Breast epithelium (tissue), 3 donors: Measurements from ENCODE around the gene FBXL19.

Experiments
- CTCF ChIP-seq, 3 donors: fragments of 450-650 bp; IDR thresholded peaks; one replicate each; pipeline ENCODE4 v1.5.1; 2016 to 2017; ENCODE audit warnings: antibody characterized with exemption in 3 of 3, mild to moderate bottlenecking in 3 of 3, moderate library complexity in 3 of 3
- POLR2A ChIP-seq: fragments of 450-650 bp; IDR thresholded peaks from one replicate; pipeline ENCODE4 v1.6.1; 2016; ENCODE audit warnings: antibody characterized with exemption, mild to moderate bottlenecking, moderate library complexity
- POLR2AphosphoS5 ChIP-seq, 3 donors: sonication (generic); formaldehyde crosslinking; IDR thresholded peaks; one replicate each; pipeline ENCODE4 v1.6.1; 2017; ENCODE audit warnings: antibody characterized with exemption in 3 of 3

- TF ChIP-seq POLR2A, result no peak
- no peak for TF ChIP-seq CTCF (IDR thresholded peaks at IDR 0.05)
- no peak for TF ChIP-seq POLR2AphosphoS5 (IDR thresholded peaks at IDR 0.05)
Measured at GRCh38 chr16:30925632-30925987, 2.2 kb downstream of the FBXL19 start.
